WI38 (cell line): Measurements from ENCODE around the gene OVCH2.
"Not testable (repeated sequence)": the region's sequence is repeated elsewhere in the genome, so short reads cannot be mapped to it uniquely, and the experiment has no call there.

ENCODE experiments used
- H3K4me3 ChIP-seq: 2 replicates; pipeline ENCODE4 v1.5.1; 2011; ENCODE audit warnings: low read depth, mild to moderate bottlenecking, control low read depth, low read length
- TF ChIP-seq, protein P1 (sequence below): IDR thresholded peaks from 2 replicates; pipeline ENCODE4 v1.5.1; 2012; ENCODE audit warnings: low read depth, mild to moderate bottlenecking, control low read depth, low read length

OVCH2 gene, protein sequence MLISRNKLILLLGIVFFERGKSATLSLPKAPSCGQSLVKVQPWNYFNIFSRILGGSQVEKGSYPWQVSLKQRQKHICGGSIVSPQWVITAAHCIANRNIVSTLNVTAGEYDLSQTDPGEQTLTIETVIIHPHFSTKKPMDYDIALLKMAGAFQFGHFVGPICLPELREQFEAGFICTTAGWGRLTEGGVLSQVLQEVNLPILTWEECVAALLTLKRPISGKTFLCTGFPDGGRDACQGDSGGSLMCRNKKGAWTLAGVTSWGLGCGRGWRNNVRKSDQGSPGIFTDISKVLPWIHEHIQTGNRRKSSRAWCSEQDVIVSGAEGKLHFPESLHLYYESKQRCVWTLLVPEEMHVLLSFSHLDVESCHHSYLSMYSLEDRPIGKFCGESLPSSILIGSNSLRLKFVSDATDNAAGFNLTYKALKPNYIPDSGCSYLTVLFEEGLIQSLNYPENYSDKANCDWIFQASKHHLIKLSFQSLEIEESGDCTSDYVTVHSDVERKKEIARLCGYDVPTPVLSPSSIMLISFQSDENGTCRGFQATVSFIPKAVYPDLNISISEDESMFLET

GRCh38 chr11:7706377-7706776 is at the start of gene OVCH2:
Gene OVCH2, minus strand, starts transcription at chr11:7706477. Its CDS starts 83 bp downstream, at chr11:7706394.
- H3K4me3 ChIP-seq = no peak within 1 kb of the TSS
- TF ChIP-seq, protein P1, sequence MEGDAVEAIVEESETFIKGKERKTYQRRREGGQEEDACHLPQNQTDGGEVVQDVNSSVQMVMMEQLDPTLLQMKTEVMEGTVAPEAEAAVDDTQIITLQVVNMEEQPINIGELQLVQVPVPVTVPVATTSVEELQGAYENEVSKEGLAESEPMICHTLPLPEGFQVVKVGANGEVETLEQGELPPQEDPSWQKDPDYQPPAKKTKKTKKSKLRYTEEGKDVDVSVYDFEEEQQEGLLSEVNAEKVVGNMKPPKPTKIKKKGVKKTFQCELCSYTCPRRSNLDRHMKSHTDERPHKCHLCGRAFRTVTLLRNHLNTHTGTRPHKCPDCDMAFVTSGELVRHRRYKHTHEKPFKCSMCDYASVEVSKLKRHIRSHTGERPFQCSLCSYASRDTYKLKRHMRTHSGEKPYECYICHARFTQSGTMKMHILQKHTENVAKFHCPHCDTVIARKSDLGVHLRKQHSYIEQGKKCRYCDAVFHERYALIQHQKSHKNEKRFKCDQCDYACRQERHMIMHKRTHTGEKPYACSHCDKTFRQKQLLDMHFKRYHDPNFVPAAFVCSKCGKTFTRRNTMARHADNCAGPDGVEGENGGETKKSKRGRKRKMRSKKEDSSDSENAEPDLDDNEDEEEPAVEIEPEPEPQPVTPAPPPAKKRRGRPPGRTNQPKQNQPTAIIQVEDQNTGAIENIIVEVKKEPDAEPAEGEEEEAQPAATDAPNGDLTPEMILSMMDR = no peak

- no peak overlapping the region for H3K4me3 ChIP-seq
- TF ChIP-seq, protein P1 = no peak
These were observed 43.2 kb upstream of the OVCH2 start for GRCh38 chr11:7749456-7749855.

GRCh38 chr11:7734767-7735166 is 28.5 kb upstream of the OVCH2 start:
- not testable (repeated sequence) for H3K4me3 ChIP-seq

DNA sequence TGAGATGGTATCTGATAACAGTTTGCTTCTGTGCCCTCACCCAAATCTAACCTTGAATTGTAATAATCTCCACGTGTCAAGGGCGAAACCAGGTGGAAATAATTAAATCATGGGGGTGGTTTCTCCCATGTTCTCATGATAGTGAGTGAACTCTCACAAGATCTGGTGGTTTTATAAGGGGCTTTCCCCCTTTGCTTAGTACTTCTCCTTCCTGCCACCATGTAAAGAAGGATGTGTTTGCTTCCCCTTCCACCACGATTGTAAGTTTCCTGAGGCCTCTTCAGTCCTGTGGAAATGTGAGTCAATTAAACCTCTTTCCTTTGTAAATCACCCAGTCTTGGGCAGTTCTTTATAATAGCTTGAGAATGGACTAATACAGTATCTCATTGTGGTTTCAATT is 8.5 kb upstream of the OVCH2 start:
- H3K4me3 ChIP-seq = no peak overlapping the region
- TF ChIP-seq, protein P1 = no peak

GRCh38 chr11:7703740-7704139 is 2.5 kb downstream of the OVCH2 start:
- TF ChIP-seq, protein P1 = no peak
- H3K4me3 ChIP-seq = no peak overlapping the region

DNA sequence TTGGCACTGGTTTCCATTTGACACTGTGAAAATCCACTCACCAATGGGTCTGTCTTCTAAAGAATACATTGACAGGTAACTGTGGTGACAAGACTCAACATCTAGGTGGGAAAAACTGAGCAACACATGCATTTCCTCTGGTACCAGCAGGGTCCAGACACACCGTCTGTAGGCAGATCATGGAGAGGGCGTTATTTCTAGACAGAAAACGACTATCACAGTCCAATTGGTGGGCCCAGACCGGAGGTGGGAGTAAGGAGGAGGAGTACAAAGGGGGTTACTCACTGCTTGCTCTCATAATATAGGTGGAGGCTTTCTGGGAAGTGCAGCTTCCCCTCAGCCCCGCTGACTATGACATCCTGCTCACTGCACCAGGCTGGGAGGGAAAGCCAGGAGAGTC is 9.9 kb downstream of the OVCH2 start:
- TF ChIP-seq, protein P1 = no peak
- H3K4me3 ChIP-seq = no peak overlapping the region

DNA sequence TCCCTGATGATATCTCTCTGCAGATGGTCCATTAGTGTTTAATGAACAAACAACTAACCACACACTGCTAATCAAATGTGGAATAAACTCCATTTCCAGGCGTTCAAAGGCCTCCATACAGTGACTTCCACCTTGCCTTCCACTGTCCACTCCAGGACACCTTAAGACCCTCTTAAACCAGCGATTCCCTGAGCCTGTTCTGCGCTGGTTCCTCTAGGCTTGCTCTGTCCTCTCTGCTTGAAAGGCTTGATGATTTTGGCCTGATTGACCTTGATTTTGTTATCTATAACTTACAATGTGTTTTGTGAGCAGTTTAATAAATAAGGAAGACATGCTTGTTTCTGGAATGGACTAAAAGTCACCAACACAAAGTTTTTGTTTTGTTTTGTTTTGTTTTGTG is 12.0 kb downstream of the OVCH2 start:
- TF ChIP-seq, protein P1 = no peak
- peak overlapping the region; percentile 17; the same call in 1 of the 2 replicates for H3K4me3 ChIP-seq
